Astrocyte of the hippocampus (primary cell): ENCODE measurements around the gene KRTAP5-2.
A peak's percentile ranks its signal among the peaks of the same experiment; 100 is the strongest.
"Not testable (repeated sequence)": the region's sequence is repeated elsewhere in the genome, so short reads cannot be mapped to it uniquely, and the experiment has no call there.

Source experiments
- DNase-seq: peaks from one replicate; pipeline ENCODE4 v3.0.0; 2011; ENCODE audit warnings: low read depth, low spot score

The KRTAP5-2 gene

GRCh38 chr11:1589996-1590395 is 8.1 kb downstream of the KRTAP5-2 start:
- DNase-seq = no peak

DNA sequence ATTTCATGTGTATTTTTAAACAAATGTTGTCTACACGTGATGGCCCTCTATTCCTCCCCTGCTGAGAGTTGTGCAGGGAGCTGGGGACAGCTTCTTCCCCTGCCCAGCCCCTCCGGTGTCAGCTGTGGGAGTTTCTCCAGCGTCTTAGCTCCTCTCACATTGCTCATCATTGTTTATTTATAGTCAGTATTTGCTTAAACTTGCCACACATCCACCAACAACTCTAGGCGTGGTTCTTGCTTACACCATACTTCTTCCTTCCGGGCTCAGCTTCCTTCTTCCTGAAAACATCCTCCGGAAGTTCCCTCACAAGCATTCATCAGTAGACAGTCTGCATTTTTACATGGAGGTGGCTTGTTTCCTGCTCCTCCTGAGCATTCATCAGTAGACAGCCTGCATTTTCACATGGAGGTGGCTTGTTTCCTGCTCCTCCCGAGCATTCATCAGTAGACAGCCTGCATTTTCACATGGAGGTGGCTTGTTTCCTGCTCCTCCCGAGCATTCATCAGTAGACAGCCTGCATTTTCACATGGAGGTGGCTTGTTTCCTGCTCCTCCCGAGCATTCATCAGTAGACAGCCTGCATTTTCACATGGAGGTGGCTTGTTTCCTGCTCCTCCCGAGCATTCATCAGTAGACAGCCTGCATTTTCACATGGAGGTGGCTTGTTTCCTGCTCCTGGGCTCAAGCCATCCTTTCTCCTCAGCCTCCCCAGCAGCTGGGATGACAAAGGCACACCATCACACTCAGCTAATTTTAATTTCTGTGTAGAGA is 8.7 kb downstream of the KRTAP5-2 start:
- not testable (repeated sequence) for DNase-seq

DNA sequence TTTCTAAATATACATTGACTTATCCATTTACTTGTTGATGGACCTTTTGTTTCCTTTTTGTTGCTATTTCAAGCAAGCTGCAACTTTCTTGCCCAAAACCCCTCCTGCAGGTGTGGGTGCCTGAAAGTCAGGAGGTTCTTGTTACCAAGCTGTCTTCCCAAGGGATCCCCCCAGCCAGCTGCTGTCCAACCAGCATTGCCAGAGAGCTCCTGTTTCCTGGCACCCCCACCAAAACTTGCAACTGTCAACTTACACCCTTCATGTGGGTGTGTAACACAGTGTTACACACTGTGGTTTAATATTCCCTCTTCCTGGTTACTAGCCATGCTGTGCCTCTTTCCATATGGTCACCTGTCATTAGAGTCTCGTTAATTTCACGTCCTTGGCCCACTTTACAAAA is 11.4 kb downstream of the KRTAP5-2 start:
- DNase-seq = no peak

- not testable (repeated sequence) for DNase-seq
These were observed 13.3 kb downstream of the KRTAP5-2 start, which contains the start of gene KRTAP5-1 for GRCh38 chr11:1584661-1585370. Gene KRTAP5-1 (minus strand): TSS chr11:1585283. CDS start chr11:1585249, 34 bp downstream.

GRCh38 chr11:1582909-1583308 is 15.2 kb downstream of the KRTAP5-2 start:
- not testable (repeated sequence) for DNase-seq

GRCh38 chr11:1581976-1582375 is 16.1 kb downstream of the KRTAP5-2 start:
- no peak for DNase-seq

DNA sequence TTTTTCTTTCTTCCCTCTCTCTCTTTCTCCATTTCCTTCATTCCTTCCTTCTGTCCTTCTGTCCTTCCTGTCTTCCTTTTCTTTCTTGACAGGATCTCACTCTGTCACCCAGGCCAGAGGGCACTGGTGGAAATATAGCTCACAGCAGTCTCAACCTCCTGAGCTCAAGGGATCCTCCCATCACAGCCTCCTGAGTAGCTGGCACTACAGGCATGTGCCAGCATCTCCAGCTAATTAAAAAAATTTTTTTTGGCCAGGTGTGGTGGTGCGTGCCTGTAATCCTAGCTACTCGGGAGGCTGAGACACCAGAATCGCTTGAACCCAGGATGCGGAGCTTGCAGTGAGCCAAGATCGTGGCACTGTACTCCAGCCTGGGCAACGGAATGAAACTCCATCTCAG is 21.3 kb downstream of the KRTAP5-2 start:
- no peak for DNase-seq

- not testable (repeated sequence) for DNase-seq
These were observed 22.3 kb downstream of the KRTAP5-2 start for GRCh38 chr11:1575756-1576155.

DNA sequence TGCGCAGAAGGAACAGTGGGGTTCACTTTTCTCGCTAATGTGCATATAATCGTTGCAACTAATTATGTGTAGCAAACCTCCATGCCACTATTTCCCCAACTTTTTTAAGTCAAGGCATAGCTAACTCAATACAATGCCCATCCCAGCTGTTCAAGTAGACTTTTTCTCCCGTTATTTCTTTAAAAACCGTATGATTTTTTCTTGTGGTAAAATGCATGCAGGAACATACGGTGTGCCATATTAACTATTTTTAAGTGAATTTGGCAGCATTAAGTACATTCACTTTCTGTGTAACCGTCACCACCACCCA is 23.2 kb downstream of the KRTAP5-2 start:
- DNase-seq = no peak

GRCh38 chr11:1574238-1574932 is 23.7 kb downstream of the KRTAP5-2 start:
- DNase-seq = peak; percentile 75

GRCh38 chr11:1573903-1574237 is 24.2 kb downstream of the KRTAP5-2 start:
- DNase-seq = peak; percentile 28

DNA sequence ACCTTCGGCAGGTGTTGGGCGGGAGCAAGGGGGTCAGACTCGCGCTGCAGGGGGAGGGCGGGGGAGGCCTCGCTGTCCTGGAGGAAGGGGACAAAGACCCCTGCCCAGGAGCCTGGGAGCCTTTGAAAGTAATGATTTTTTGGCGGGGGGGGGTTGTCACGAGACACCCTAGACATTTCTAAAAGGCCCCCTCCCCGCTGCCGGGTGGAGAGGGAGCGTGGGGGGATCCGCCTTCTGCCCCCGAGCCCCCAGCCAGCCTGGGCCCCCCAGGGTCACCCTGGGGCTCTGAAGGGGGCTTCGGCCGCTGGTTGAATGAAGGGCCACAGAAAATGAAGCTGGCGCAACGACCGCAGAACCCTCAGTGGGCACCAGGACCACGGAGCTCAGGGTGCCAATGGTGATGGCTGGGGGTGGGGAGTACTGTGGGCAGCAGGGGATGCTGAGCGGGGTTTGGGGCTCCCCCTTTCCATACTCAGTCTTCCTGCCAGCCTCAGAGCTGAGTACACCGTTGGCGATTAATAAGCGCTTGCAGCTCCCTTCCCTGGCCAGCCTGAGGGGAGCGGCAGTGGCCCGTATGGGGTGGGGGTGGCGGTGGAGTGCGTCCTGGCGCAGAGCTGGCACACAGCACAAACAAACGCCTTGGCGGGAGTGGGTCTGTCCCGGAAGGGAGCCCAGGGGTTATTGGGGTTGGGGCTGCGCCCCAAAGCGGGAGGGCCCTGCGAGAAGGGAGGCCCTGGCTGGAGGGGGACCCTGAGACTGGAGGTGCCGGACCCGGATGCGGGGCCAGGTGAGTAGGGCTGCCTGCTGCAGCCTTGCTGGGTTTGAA is 24.8 kb downstream of the KRTAP5-2 start:
- no peak for DNase-seq

GRCh38 chr11:1572197-1573076 is 25.7 kb downstream of the KRTAP5-2 start, which contains the start of gene DUSP8:
Gene DUSP8 (minus strand): TSS chr11:1572271. CDS start chr11:1565826, 6,445 bp downstream.
- peak; percentile 97 for DNase-seq

- no peak for DNase-seq
These were observed 26.3 kb downstream of the KRTAP5-2 start for GRCh38 chr11:1571760-1572196.

DNA sequence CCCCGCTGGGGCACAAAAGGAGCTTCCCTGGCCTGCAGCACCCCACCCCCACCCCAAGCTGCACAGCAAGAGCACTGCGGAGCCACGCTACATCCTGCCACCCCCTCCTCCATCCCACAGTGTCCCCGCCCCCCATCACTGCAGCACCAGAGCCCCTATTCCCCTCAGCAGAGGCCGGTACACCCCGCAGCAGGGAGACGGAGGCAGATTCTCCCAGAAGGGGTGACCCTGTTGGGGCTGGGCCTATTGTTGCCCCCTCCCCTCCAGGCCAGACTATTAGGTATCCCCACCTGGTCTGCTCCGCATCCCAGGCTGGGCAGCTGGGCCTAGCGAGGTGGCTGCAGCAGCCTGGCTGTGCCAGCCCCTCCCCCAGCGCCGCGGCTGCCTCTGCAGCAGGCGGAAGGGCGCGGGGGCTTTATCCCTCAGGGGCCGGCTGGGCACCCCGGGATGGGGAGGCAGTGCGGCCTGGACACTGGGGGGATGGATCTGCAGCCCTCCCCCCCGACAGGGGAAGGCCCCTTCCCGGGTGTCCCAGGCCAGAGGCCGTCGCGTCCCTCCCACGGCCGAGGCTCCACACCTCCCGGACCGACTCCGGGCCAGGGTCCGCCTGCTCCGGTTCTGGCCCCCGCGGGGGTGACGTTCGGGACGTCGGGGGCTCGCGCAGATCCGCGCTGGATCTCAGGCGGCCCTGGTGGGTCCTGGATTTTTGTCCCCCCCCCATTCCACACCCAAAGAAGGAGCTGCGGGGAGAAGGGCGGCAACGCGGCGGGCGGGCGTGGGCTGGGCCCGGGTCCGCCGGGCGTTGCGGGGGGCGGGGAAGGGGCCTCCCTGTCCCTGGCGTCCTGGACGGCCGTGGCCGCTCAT is 27.0 kb downstream of the KRTAP5-2 start:
- DNase-seq = peak; percentile 52

DNA sequence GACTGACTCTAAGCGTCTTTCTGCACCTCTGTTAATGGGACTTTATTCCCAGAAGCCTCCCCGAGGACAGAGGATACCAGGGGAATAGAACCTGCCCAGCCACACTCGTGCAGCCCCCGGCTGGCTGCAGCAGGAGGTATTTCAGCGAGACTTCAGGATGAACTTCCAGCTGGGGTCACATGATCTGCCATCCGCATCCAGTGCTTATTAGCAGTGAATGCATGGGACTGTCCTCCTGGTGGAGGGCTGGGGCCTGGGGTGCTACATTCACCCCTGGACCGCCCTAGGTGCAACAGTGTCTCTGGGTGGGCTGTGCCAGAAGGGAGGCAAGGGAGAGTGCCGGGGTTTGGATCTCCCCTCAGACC is 27.6 kb downstream of the KRTAP5-2 start:
- no peak for DNase-seq

GRCh38 chr11:1570001-1570453 is 28.1 kb downstream of the KRTAP5-2 start:
- no peak for DNase-seq

- DNase-seq = no peak
These were observed 28.8 kb downstream of the KRTAP5-2 start for GRCh38 chr11:1569251-1569780.

DNA sequence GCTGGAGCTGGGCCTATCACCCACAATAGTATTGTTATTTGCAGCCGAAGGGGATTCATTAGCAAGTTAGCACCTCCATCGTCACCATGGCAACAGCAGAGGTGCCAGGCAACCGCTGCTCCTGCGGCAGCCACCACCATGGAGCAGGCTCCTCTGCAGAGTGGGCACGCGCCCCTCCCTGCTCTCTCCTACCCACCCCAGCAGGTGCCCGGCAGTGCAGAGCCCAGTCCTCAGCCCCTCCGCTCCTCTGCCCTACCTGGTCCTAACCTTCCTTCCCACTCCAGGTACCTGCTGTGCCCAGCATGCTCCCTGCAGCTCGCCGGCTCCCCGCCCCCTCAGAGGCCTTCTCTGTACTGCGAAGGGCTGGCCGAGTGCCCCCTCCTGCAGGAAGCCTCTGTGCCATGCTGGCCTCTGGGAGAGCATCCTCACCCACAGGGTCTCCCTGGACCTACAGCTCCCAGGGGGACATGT is 29.6 kb downstream of the KRTAP5-2 start:
- DNase-seq = peak; percentile 47
